ENCODE measurements around the gene HMGB4. TPM values are rescaled to one million over a fixed set of nuclear protein-coding genes. Genes with fewer than 3 reads are reported as not detected.

HMGB4 gene
- total RNA-seq, 4 donors from 2014 or later, result not detected

GRCh38 chr1:33819913-33820311 lies 44.0 kb upstream of the HMGB4 start:
- TF ChIP-seq, protein P1, sequence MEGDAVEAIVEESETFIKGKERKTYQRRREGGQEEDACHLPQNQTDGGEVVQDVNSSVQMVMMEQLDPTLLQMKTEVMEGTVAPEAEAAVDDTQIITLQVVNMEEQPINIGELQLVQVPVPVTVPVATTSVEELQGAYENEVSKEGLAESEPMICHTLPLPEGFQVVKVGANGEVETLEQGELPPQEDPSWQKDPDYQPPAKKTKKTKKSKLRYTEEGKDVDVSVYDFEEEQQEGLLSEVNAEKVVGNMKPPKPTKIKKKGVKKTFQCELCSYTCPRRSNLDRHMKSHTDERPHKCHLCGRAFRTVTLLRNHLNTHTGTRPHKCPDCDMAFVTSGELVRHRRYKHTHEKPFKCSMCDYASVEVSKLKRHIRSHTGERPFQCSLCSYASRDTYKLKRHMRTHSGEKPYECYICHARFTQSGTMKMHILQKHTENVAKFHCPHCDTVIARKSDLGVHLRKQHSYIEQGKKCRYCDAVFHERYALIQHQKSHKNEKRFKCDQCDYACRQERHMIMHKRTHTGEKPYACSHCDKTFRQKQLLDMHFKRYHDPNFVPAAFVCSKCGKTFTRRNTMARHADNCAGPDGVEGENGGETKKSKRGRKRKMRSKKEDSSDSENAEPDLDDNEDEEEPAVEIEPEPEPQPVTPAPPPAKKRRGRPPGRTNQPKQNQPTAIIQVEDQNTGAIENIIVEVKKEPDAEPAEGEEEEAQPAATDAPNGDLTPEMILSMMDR (IDR thresholded peaks at IDR 0.05 in 4 of 5, conservative IDR thresholded peaks at IDR 0.05 in 1 of 5), result no peak
- TF ChIP-seq POLR2A (IDR thresholded peaks at IDR 0.05), result no peak
- Histone ChIP-seq H3K27me3 (no peaks in the 10 kb centered on the region), H3K4me1 (no peaks in the 10 kb centered on the region), H3K36me3 (no peaks in the 10 kb centered on the region), H3K4me3 (no peak overlapping the region), H3K9me3 (no peaks in the 10 kb centered on the region), H3K27ac (no peak overlapping the region)
- intact Hi-C loops (cut with DNase I; ENCODE audit: low total_unique reads), result no loop called here
- in situ Hi-C loops (cut with MboI; ENCODE audit: low sequenced_read_pairs in 4 of 4), result no loop called here
- ATAC-seq (no peak), DNase-seq (no peak)

- H3K36me3 ChIP-seq, result no peaks in the 10 kb centered on the region
- DNase-seq (no peak), ATAC-seq (no peak)
- no peak overlapping the region for H3K27ac ChIP-seq
- no peak overlapping the region for H3K4me3 ChIP-seq
- H3K4me1 ChIP-seq, result no peaks in the 10 kb centered on the region
- TF ChIP-seq POLR2A (IDR thresholded peaks at IDR 0.05), result no peak
- no peaks in the 10 kb centered on the region for H3K9me3 ChIP-seq
- in situ Hi-C loops (cut with MboI; ENCODE audit: low sequenced_read_pairs in 4 of 4), result no loop called here
- H3K27me3 ChIP-seq, result no peaks in the 10 kb centered on the region
- intact Hi-C loops (cut with DNase I; ENCODE audit: low total_unique reads), result no loop called here
Measured at GRCh38 chr1:33820804-33821203, 43.1 kb upstream of the HMGB4 start.

DNA sequence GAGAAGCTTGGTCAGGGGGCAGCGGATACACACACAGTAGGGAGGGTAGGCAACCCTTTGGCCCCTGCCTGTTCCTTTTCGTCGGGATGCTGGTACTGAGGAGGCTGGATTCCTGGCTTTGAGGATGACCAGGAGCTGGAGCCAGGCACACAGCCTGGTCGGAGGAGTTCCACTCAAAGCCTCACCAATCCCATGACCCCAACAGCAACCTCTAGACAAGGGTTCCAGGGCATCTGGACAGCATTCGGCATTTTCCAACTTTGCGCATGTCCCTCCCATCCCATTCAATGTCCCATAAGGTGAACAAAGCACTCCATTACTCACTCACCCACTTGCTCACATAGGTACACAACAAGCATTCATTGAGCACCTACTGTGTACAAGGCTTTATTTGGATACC lies 42.6 kb upstream of the HMGB4 start:
- no peak overlapping the region for H3K4me3 ChIP-seq
- no peak for TF ChIP-seq POLR2A (IDR thresholded peaks at IDR 0.05)
- TF ChIP-seq, protein P1 (IDR thresholded peaks at IDR 0.05 in 4 of 5, conservative IDR thresholded peaks at IDR 0.05 in 1 of 5), result no peak
- ATAC-seq, result no peak
- in situ Hi-C loops (cut with MboI; ENCODE audit: low sequenced_read_pairs in 4 of 4) (no loop called here), intact Hi-C loops (cut with DNase I; ENCODE audit: low total_unique reads) (no loop called here)
- no peaks in the 10 kb centered on the region for H3K36me3 ChIP-seq
- H3K27ac ChIP-seq, result no peak overlapping the region
- H3K9me3 ChIP-seq, result no peaks in the 10 kb centered on the region
- DNase-seq, result no peak
- no peaks in the 10 kb centered on the region for H3K4me1 ChIP-seq
- H3K27me3 ChIP-seq, result no peaks in the 10 kb centered on the region

GRCh38 chr1:33822396-33822795 lies 41.5 kb upstream of the HMGB4 start:
- TF ChIP-seq, protein P1 (IDR thresholded peaks at IDR 0.05 in 4 of 5, conservative IDR thresholded peaks at IDR 0.05 in 1 of 5), result no peak
- no peak for TF ChIP-seq POLR2A (IDR thresholded peaks at IDR 0.05)
- H3K27ac ChIP-seq, result no peak overlapping the region
- no peaks in the 10 kb centered on the region for H3K9me3 ChIP-seq
- H3K4me3 ChIP-seq, result no peak overlapping the region
- no peaks in the 10 kb centered on the region for H3K4me1 ChIP-seq
- no peak for DNase-seq
- no peaks in the 10 kb centered on the region for H3K27me3 ChIP-seq
- in situ Hi-C loops (cut with MboI; ENCODE audit: low sequenced_read_pairs in 4 of 4) (no loop called here), intact Hi-C loops (cut with DNase I; ENCODE audit: low total_unique reads) (no loop called here)
- ATAC-seq, result no peak
- no peaks in the 10 kb centered on the region for H3K36me3 ChIP-seq

DNA sequence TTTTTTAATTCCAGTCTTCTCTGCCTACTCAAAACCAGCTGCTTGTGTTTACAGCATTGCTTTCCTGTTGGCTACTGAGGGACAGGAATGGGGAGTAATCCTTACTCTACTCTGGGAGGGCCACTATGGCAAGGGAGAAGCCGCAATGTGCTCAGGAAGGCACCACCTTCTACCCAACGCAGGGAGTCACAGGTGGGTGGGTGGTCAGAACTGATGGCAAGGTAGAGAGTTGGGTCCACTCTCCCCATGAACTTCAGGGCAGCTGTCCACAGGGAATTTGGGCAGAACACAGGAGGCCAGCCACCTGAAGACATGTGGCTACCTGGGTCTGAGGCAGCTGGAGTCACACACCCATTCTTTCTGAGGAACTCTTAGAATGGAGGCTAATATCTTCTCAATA lies 40.5 kb upstream of the HMGB4 start:
- H3K27ac ChIP-seq, result no peak overlapping the region
- no peaks in the 10 kb centered on the region for H3K4me1 ChIP-seq
- H3K36me3 ChIP-seq, result no peaks in the 10 kb centered on the region
- no peak for ATAC-seq
- no peak overlapping the region for H3K4me3 ChIP-seq
- DNase-seq, result no peak
- in situ Hi-C loops (cut with MboI; ENCODE audit: low sequenced_read_pairs in 4 of 4), result no loop called here
- intact Hi-C loops (cut with DNase I; ENCODE audit: low total_unique reads), result no loop called here
- H3K27me3 ChIP-seq, result no peaks in the 10 kb centered on the region
- H3K9me3 ChIP-seq, result no peaks in the 10 kb centered on the region
- no peak for TF ChIP-seq POLR2A (IDR thresholded peaks at IDR 0.05)
- TF ChIP-seq, protein P1 (IDR thresholded peaks at IDR 0.05 in 4 of 5, conservative IDR thresholded peaks at IDR 0.05 in 1 of 5), result no peak
